GM21360 (cell line): ENCODE measurements around the gene CLASP1.

ENCODE experiments used
- ATAC-seq: cut with Tn5 transposase; IDR thresholded peaks from one replicate; pipeline ENCODE4 v1.9.1; 2021; ENCODE audit warnings: mild to moderate bottlenecking, moderate library complexity; ENCODE audit not compliant: unreplicated experiment

CLASP1 gene

DNA sequence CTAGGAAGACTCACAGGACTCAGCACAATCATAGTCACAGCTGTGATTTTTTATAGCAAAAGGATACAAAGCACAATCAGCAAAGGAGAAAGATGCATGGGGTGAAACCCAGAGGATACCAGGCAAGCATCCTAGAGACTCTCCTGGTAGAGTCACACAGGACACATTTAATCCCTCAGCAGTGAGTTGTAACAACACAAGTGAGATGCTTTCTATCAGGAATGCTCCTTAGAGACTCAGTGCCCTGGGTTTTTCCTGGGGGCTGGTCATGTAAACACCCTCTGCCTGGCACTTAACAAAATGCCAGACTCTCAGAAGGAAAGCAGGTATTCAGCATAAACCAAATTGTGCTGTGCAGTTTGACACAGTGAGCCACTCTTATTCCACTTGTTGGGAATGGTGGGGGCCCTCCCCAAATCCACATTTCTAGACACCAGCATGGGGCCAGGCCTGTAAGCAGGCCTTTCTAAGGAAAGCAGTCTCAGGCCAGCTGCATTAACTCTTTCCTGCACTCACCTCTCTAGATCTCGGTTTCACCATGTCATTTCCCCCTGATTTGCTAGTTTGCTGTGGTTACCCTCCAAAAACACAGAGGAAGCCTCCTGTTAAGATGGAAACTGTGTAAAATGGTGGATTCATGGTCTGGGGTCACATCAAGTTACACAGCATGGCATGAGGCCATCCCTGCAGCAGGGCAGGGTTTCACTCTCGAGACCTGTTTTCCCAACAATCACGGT is 135.5 kb downstream of the CLASP1 start:
- no peak for ATAC-seq

DNA sequence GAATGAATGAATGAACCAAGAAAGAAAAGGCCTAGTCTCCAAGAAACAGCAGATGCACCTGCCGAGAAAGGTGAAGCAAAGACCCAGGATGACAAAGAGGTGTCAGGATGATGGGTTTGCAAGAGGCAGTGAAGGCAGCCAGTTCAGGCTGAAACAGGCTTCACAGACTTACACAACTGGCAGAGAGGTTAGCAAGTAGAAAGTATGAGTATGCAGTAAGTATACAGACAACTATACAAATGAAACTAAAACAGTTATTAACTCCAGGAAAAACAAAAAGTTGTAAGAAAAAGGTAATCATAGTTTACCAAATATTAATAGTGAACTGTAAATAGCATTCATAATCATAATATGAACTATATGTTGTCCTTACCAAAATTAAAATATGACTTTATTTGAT is 138.4 kb downstream of the CLASP1 start:
- no peak for ATAC-seq

DNA sequence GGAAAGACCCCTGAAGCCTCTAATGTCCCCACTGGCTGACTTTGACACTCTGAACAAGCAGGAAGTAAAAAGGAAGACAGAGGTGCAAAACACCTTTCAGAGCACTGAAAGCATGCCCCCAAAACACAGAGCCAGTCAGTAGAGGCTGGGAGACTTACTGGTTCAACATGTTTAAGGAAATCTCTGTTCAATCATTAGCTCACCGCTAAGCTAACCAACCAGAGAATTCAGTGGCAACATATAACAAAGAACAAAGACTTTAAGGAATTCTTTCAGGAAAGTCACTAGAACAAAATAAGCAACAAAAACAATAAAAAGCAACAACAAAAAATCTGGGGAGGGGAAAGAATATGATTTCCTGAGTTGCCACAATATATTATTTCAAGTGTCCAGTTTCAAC is 142.6 kb downstream of the CLASP1 start:
- no peak for ATAC-seq

DNA sequence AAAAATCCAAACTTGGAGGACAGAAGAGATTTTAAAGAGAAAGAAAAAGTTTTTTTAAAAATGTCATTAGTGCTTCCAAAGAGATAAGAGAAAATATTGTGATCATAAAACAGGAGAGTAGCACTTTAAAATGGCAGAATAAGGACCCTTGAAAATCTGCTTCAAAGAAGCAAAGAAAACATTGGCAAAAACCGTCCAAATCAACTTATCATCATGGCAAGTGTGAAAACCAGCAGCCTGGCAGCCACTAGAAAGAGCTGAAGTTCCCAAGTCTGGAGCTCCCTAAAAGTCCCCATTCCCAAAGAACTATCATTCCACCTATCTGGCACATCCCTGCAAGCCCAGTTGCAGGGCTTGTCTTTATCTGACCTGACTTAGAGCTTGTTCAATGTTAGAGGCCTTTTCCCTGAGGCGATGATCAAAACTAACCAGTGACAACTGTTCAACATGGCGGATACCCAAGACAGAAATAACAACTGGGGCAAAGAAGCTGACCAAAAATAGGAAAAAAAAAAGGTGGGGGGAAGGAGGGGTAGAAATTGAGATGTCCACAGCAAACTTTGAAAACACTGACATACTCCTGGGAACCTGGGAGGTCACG is 143.2 kb downstream of the CLASP1 start:
- no peak for ATAC-seq

DNA sequence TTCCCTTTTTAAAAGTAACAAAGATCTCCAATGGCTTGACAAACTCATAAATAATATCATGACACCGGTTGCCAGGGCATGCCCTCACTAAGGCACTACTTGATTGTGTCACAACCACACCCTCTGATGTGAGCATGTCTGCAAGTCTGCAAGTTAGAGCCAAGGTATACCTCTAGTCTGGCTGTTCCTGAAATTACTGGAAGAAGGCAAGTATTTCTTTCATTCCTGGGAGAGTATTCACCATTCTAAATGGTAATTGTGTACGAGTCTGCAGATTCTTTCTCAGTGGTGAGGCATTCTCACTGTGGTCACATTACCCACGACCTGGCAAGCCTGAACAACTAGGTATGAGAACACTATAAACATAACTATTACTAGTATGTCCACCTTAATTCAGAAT is 144.3 kb downstream of the CLASP1 start:
- no peak for ATAC-seq

DNA sequence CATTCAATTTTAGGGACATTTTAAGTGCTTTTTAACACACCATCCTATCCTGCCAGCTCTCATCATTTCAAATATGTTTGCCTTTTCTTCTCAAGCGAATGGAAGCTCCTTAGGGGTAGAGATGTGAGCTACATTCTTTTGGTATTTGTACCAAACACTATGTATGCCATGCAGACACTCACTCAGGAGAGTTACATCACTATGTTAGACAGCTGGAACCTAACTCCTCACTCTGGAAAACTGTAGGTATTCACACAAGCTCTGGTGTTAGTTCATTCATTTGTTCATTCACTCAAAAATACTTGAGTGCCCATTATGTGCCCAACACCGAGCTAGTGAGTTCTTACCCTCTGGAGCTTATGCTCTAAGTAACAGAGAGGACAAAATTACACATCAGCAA is 144.9 kb downstream of the CLASP1 start:
- no peak for ATAC-seq

DNA sequence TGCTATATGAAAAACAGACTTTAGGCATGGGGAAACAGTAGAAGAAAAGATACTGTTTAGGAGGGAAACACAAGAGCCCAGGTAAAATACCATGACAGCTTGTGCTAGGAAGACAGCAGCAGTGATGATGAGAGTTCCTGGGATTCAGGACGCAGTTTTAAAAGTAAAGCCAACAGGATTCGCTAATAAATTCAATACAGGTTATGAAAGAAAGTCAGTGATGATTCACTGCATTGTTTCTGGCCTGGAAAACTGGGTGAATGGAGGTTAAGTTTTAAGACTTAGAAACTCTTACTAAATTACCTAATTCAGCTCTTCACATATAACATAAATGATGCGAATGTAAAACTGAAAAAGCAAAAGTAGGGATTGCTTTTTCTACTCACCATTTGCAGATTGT is 146.5 kb downstream of the CLASP1 start:
- no peak for ATAC-seq

DNA sequence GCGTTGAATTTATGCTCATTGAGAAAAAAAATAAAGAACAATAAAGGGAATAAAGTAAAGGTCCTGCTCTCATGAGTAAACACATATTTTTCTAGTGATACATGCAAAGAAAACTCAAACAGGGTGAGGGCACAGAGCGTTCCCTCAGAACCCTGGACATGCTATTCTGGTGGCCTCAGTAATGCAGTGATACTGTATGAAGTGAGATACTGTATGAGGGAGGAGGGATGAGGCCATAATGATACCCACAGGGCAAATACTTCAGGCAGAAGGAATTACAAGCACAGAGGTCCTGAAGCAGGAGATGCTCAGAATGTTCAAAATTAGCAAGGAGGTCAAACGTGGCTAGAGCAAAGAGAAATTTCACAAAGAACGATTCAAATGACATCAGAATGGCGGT is 147.0 kb downstream of the CLASP1 start:
- no peak for ATAC-seq

DNA sequence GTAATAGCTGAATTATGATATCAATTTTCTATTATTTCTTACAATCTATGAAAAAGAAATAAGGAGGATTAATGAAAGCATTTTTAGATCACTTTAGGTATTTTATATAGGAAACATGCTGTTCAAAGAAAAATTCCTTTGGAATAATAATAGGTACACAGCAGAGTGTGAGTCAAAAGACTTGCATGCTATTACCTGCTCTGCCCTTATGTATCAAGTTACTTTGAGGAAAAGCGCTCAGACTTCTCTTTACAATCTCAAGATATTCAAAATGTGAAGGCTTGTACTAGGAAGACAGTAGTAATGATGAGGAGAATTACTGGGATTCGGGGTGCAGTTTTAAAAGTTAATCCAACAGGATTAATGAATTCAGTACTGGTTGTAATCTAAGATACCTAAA is 147.7 kb downstream of the CLASP1 start:
- ATAC-seq: no peak

DNA sequence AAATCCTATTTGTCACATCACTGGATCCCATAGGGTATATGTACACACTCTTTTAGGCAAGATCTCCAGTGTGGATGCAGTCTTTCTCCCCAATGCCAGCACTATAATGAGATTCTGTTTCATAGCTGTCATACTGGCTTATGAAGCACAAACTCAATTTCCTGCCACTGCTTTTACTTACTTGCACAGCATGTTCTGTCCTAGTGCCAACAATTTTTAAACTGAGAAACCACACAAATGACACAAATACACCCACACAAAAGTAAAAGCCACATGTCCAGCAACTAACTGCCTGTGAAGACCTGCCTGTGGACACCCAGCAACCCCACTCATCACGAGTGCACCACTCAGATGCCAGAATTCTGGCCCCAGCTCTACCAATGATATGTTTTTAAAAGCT is 148.2 kb downstream of the CLASP1 start:
- no peak for ATAC-seq

DNA sequence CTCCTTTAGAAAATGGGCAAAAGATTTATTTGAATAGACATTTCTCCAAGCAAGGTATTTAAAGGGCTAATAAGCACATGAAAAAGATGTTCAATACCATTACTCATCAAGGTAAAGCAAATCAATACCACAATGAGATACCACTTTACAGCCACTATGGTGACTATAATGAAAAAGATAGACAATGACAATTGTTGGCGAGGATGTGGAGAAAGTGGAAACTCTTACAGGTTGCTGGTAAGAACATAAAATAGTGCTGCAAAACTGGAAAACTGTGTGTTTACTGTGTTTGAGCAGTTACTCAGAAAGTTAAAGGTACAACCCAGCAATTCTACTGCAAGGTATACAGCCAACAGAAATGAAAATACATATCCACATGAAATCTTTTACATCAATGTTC is 150.5 kb downstream of the CLASP1 start:
- no peak for ATAC-seq

DNA sequence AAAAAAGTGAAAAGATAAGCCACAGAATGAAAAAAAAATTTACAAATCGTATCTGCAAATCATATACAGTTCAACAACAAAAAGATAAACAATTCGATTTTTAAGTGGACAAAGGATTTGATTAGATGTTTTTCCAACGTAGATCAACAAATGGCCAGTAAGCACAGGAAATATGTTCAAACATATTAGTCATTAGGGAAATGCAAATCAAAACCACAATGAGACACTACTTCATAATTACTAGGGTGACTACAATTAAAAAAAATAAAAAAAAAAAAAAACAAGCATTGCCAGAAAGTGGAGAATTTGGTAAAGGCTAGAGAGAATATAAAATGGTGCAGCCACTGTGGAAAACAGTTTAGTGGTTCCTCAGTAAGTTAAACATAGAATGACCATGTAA is 156.9 kb downstream of the CLASP1 start:
- ATAC-seq: no peak

DNA sequence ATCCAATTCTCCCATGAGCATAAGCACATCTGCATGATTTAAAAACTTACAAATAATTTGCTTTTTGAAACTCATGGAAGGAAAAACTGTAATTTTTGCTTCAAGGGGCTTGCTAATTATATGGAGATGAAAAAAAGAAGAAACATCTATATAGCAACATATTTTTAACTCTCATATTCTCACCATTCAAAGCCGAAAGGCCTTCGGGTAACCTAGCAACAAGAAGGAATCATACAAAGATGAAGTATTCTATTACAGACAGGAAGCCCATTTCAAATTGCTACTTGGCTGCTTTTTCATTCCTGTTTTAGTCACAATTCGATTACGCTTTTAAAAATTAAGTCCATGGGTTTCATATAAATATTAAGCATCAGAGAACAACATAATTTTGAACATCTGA is 157.7 kb downstream of the CLASP1 start:
- ATAC-seq: no peak

DNA sequence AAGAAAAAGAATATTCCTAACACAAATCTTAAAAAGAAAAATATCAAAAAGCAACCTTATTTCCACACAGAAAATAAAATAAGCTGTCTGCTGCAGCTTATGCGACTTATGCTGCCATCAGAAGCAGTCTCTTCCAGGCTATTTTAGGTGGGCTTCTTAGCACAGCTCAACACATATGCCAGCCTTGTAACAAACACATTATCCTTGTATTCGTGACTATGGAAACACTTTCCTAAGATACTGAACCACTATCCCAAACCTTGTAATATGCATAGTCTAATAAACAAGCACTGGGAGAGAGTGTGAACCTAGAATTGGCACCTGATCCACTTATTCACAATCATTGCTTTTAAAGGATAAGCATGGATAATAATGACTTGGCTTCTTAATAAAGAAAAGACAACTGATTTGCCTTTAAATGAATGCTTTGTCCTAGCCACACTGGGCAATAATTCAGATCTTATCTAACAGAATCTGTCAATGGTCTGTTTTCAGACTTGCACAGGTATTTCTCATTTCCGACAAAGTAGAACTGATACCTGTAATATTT is 158.6 kb downstream of the CLASP1 start:
- no peak for ATAC-seq

DNA sequence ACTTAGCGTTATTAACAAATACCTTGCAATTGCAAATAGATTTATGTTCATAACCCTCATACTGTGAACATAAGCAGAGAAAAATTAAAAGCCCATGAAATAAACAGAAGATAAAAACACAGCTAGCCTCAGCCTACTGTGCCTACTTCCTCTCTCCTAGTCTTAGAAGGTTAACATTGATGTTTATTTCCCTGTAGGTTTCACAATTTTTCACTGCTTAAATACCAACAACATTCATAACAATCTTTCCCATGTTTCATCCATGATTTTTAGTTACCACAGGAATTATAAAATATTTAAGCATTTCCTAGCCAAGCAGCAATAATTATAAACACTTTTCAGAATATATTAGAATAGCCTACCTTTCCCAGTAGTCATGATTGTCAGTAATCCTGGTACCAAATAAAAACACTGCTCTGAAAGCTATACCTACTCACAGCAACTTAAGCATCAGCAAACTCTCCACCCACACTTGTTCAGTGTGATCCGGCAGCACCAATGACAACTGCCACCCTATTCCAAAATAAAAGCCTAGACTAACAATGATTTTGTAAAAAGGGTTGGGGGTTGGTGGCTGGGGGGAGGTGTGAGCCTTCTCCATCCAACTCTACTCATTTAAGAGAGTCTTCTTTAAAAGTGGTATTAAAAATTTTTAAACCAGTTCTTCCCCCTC is 159.2 kb downstream of the CLASP1 start:
- ATAC-seq: no peak

DNA sequence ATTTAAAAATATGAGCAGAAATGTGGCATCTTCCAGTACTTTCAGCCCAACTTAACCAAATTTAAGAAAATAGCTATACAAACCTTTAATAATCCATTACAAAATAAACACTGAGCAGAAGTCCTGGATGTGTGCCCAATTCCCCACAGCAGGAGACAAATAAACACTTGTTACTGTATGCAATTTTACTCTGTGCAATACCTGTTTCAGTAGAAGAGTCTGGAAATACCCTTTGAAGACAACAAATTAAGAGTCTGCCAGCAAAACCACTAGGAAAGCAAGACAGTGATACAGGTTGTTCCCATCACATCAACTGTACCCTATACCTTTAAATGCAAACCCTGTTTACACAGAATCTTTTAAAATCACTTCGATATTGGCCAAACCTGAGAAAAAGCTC is 160.0 kb downstream of the CLASP1 start:
- no peak for ATAC-seq

DNA sequence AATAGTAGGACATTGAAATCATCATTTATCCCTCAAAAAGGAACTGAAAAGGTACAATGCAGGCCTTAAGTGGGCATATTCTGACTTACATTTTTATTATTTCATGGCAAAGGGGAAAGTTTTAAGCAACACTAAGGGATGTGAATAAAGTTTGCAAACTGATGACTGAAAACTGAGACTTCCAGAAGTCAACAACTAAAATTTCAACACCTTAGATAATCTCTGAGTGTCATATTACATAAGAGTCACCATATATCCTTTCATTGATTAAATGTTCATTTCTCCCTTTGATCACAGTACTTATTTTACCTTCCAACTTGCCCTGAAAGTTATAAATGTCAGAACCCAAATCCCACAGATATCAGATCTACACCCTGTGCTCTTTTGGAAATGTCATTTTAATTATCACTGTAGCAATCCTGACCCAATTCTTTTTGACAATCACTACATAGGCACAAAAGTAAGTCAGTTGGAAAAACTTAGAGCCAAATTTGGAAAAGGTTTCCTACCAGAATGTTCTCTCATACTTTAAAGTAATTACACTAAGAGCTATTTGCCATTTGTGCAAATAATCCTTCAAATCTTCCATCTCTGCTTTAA is 163.0 kb downstream of the CLASP1 start:
- ATAC-seq: no peak

DNA sequence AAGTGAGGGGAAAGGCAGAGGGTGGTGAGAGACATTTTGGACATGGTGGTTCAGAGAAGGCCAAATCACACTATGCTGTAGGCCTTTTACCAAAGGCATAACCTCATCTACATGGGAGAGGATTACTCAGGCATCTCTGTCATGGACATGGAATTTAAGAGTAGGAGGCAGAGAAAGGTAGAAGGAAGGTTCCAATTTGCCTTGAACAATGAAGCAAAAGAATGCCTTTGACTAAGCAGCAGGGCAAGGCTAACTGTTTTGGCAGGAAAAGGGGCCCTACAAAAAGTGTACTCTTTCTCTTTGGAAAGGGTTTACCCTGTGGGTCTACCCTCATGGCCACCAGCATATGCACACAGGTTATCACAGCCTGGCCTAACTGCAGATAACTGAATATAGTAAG is 164.2 kb downstream of the CLASP1 start:
- ATAC-seq: no peak

DNA sequence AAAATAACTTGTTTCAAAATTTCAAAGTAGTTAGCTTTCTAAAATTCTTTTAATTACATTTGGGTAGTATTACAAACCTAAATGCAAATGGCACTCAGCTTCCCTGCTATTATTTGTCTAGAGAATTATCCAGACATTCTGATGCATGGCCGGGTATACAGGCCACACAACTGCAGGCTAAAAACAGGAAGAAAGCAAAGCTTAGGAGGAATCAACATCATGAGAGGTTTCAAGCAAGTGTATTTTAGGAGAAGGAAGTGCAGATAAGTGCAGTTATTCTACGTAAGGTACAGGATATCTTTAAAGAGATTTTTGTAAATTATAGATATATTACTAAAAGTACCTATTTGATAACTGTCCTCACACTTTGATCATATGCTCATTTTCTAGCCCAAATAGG is 165.4 kb downstream of the CLASP1 start:
- no peak for ATAC-seq

DNA sequence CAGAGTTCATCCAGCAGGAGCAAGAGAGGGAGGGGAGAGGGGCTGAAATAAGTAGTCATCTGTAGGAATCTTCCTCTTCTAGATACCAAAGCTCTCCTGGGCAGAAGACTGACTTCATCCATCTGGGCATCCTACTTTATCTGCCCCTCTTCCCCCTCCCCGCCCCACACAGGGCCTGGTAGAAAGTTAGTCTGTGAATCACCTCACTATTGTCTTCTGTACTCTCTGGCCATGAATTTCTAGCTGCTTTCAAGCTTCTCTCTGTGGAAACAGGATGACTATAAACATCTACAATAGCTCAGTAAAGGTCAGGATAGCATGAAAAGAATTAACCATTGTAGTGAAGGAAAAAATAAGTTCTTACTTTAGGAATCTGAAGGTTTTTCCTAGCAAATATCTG is 166.2 kb downstream of the CLASP1 start:
- ATAC-seq: no peak

DNA sequence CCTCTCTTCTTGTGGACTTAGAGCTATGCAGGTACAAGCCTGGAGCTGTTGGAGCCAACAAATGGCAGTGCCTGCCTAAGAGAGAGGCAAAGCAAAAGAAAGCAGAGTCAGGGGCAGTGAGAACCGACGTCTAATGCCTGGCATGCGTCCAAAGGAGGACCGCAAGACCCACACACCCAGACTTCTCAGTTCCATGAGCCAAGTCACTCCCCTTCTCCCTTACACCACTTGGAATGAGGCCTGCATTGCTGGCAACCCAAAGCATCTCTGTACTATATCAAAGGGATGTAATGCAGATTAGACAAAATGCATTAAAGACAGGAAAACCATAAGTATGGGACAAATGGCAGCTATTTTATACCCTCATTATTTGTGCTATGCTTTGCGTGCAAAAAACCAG is 168.4 kb downstream of the CLASP1 start:
- no peak for ATAC-seq
